ENCODE measurements around the gene ABCA6. TPM values are rescaled to one million over a fixed set of nuclear protein-coding genes. Genes with fewer than 3 reads are reported as not detected.

The ABCA6 gene
- total RNA-seq, 1 donor from 2014 or later = 36.3 TPM

- H3K27ac ChIP-seq = no peak overlapping the region
Measured at GRCh38 chr17:69062860-69063581, 78.7 kb downstream of the ABCA6 start.

GRCh38 chr17:69061721-69062556 is 79.8 kb downstream of the ABCA6 start:
- intact Hi-C loops (cut with DNase I) = no loop called here
- Histone ChIP-seq H3K27me3 (no peaks in the 10 kb centered on the region), H3K9me3 (no peaks in the 10 kb centered on the region), H3K4me3 (no peak overlapping the region), H3K4me1 (no peaks in the 10 kb centered on the region), H3K36me3 (no peaks in the 10 kb centered on the region), H3K27ac (no peak overlapping the region)
- ATAC-seq = no peak
- TF ChIP-seq CTCF (IDR thresholded peaks at IDR 0.05) = no peak
- no peak for DNase-seq

More at GRCh38 chr17:69062860-69063581, 78.7 kb downstream of the ABCA6 start:
- Histone ChIP-seq H3K9me3 (no peaks in the 10 kb centered on the region), H3K4me1 (no peaks in the 10 kb centered on the region), H3K27me3 (no peaks in the 10 kb centered on the region), H3K4me3 (no peak overlapping the region), H3K36me3 (no peaks in the 10 kb centered on the region)
- no peak for TF ChIP-seq CTCF (IDR thresholded peaks at IDR 0.05)
- intact Hi-C loops (cut with DNase I) = no loop called here
- DNase-seq = no peak
- no peak for ATAC-seq

- no peaks in the 10 kb centered on the region for H3K4me1 ChIP-seq
- no peak within 1 kb of the TSS for H3K27ac ChIP-seq
- H3K27me3 ChIP-seq = no peaks in the 10 kb centered on the region
- H3K36me3 ChIP-seq = no peaks in the 10 kb centered on the region
- H3K9me3 ChIP-seq = no peaks in the 10 kb centered on the region
- H3K4me3 ChIP-seq = no peak within 1 kb of the TSS
- TF ChIP-seq CTCF (IDR thresholded peaks at IDR 0.05) = no peak
- ATAC-seq (no peak), DNase-seq (no peak)
- intact Hi-C loops (cut with DNase I) = no loop called here
Measured at GRCh38 chr17:69060822-69061221, 80.9 kb downstream of the ABCA6 start, which contains the start of gene ABCA9. Gene ABCA9 (minus strand): TSS chr17:69060927. CDS start chr17:69051126, 9,801 bp downstream.

GRCh38 chr17:69059458-69060175 is 82.1 kb downstream of the ABCA6 start:
- no peaks in the 10 kb centered on the region for H3K9me3 ChIP-seq
- no peaks in the 10 kb centered on the region for H3K4me1 ChIP-seq
- no peak for DNase-seq
- no peak overlapping the region for H3K27ac ChIP-seq
- no peak for ATAC-seq
- no peaks in the 10 kb centered on the region for H3K27me3 ChIP-seq
- H3K36me3 ChIP-seq = no peaks in the 10 kb centered on the region
- intact Hi-C loops (cut with DNase I) = no loop called here
- H3K4me3 ChIP-seq = no peak overlapping the region
- no peak for TF ChIP-seq CTCF (IDR thresholded peaks at IDR 0.05)

GRCh38 chr17:69058165-69058564 is 83.5 kb downstream of the ABCA6 start:
- intact Hi-C loops (cut with DNase I) = no loop called here
- TF ChIP-seq CTCF (IDR thresholded peaks at IDR 0.05) = peak; percentile 14
- no peaks in the 10 kb centered on the region for H3K27me3 ChIP-seq
- H3K36me3 ChIP-seq = no peaks in the 10 kb centered on the region
- no peaks in the 10 kb centered on the region for H3K4me1 ChIP-seq
- ATAC-seq = peak; percentile 74
- no peak overlapping the region for H3K4me3 ChIP-seq
- no peak overlapping the region for H3K27ac ChIP-seq
- H3K9me3 ChIP-seq = no peaks in the 10 kb centered on the region
- no peak for DNase-seq
